ENCODE results near the gene PKP1. TPM values are rescaled to one million over a fixed set of nuclear protein-coding genes. Genes with fewer than 3 reads are reported as not detected.

The PKP1 gene
- total RNA-seq, 1 donor: under 0.01 TPM

DNA sequence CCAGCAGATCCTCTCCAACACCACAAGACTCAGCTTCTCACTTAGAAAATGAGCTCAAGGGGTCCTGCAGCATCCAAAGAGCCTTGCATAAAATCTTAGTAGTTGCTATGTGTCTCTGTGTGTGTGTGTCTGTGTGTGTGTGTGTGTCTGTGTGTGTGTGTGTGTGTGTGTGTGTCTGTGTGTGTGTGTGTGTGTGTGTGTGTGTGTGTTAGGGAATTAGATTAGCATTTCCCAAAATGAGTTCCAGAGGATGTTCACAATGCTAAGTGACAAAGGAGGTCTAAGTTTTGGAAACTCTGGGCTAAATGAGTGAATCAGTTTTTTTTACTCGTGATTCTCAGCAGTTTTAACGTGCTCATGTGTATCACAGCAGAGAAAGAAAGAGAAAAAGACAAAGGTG is 63.7 kb downstream of the PKP1 start:
- no peak for DNase-seq (ENCODE audit: low read depth in 2 of 3, low spot score in 2 of 3)

DNA sequence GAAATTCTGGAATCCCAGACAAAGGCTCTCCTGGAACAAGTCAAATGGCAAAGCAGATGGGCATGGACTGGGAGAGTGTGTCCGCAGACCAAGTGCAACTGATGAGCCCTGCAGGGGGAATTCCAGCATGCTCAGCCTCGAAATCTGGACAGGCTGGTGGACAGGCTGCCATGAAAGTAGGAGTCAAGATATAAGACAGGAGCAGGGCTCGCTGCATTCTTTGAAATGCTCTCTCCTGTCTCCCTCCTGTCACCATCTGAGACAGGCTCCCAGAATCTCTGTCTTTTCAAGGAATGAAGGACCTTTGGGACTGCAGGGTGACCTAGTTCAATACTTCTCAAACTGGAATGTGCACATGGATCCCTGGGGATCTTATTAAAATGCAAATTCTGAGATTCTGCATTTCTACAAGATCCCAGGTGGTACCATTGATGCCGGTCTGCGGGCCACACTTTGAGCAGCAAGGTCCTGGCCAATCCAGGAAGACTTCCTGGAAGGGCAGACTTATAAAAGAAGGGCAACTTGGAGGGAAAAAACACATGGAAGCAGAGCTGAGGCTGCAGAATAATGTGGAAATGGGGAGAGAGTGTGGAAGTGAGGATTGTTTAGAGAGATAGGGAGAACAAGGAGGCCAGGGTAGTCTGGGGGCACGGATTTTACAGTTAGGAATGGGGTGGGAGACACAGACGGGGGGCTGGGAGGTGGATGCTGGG is 64.3 kb downstream of the PKP1 start:
- no peak for DNase-seq (ENCODE audit: low read depth in 2 of 3, low spot score in 2 of 3)

DNA sequence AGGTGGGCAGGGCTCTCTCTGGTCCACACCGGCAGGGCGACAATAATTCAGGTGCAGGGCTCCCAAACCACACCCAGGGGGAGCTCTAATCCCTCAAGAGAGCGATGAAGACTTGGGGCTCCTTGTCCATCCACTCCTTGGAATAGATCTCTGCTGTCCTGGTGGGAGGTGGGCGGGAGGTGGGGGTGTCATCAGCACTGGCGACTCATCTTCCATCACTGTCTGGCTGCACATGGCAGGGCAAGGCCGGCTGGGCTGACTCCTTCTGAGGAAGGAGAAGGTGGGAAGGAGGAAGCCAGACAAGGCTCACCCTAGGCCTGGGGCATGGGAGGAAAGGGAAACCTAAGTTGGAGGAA is 64.9 kb downstream of the PKP1 start:
- DNase-seq (ENCODE audit: low read depth in 2 of 3, low spot score in 2 of 3): peak in 2 of 3 donors; percentile 34 to 66

DNA sequence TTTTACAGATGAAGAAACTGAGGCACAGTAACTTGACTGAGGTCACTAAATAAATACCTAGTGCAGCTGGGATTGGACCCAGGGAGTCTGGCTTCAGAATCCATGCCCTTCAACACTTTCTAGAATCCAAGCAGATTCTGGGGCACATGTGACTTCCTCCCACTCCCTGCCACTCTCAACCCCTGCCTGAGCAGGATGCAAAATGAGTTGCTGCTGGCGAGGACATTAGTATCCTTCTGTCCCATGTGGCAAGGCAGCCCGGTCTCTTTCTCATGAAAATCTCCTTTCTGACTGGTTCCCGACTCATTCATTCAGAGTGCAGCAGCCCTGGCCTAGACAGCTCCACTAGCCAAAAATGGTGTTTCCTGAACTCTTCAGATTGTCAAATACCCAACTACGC is 65.8 kb downstream of the PKP1 start:
- no peak for DNase-seq (ENCODE audit: low read depth in 2 of 3, low spot score in 2 of 3)

DNA sequence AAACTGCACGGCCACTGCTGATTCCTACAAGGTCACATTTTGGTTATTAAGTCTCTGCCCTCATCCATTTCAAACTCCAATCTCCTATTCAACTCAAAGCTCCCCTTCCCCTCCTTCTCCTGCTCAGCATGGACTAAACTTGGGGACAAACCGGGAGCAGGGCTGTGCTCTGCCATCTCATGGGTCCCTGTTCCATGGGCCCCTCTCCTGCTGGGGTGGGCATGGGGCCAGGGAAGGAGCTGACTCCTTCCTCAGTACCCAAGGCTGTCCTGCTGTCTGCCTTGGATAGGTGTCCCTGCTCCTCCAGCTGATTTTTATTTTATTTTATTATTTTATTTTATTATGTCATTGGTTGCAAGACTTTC is 67.0 kb downstream of the PKP1 start:
- no peak for DNase-seq (ENCODE audit: low read depth in 2 of 3, low spot score in 2 of 3)

DNA sequence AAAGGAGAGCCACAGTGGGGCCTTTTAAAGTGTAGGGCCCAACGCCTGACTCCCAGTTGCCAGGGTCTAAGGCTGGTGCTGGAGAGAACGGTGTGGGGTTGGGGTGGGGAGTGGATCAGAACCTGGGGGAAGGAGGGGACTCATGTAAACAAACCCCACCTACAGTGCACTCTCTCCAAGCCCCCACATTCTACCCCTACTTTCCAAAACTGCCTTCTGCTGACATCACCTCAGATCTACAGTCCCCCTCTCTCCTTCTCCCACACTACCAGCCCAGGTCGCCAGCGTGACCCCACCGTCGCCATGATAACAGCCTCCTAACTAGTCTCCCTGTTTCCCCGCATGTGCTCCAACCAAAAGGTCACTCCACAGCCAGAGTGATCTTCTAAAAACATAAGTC is 67.6 kb downstream of the PKP1 start:
- no peak for DNase-seq (ENCODE audit: low read depth in 2 of 3, low spot score in 2 of 3)

DNA sequence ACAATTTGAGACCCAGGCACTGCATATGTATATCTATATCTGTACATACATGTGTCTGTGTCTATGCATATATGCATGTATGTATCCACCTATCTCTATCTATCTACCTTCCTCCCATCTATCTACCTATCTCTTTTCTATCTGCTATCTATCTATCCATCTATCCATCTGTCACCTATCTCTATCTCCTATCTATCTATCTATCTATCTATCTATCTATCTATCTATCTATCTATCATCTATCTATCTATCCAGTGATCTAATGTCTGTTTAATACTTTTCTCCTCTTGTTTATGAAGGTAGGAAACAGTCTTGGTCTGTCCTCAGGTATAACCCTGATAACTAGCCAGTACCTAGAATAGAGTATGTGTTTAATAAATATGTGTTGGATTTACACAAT is 68.3 kb downstream of the PKP1 start:
- no peak for DNase-seq (ENCODE audit: low read depth in 2 of 3, low spot score in 2 of 3)

DNA sequence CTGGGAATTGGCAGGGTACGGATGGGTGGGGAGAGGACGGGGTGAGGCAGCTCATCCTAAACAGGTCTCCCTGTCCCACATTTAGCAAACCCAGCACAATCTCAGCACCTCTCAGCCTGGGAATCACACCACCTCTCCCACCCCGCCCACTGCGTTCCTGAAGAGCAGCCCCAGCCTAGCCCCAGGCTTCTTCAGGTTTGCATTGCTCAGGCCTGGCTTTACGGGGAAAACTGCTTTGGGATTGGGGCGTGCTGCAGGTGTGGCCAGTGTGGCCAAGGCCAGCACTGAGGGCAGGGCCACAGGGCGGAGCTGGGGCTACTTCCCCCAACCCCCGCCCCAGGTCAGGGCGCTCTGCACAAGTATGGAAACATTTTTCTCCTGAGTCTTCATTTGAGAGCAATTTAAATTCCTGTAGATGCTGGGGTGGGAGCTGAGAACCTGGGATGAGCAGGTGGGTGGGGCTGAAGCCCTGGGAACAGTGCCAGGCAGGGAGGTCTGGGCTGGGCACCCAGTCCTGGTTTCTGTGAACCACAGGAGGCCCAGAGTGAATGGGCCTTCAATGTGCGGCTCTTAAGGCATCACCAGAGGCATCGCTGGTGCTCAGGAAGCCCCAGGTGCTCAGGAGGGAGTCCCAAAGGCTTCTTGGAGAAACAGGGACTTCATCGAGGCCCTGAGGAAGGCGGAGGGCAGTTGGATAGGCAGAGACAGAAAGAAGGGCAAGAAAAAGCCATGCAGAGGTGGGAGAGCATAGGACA is 70.1 kb downstream of the PKP1 start:
- DNase-seq (ENCODE audit: low read depth in 2 of 3, low spot score in 2 of 3): no peak

DNA sequence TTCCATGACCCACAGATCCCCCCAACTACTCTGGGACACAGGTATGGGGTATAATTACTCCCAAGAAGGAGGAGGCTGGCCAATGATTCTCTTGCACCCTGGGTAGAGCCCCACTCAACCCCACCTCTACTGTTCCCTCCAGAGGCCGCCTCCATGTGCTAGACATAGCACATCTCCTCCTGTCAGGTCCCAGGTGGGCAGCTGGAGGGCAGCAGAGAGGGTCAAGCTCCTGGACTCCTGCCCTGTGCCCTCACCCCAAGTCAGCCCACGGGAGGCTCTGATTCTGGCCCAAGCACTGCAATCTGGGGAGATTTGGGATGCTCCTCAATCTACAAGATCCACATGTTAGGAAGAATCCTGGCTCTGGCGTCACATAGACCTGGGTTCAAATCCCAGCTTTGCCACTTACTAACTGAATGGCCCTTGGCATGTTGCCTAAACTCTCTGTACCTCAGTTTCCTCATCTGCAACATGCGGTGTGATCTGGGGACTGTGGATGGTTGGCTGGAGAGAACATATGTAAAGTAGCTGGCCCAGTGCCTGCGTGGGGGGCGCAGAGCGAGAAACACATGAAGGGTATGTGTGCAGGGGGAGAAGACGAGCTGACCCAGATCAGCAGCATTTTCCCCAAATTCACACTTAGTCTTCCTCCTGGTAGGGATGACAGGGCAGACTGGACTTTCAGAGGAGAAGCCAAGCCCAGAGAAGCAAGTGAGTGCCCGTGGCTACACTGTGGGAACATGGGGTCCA is 71.0 kb downstream of the PKP1 start:
- no peak for DNase-seq (ENCODE audit: low read depth in 2 of 3, low spot score in 2 of 3)

DNA sequence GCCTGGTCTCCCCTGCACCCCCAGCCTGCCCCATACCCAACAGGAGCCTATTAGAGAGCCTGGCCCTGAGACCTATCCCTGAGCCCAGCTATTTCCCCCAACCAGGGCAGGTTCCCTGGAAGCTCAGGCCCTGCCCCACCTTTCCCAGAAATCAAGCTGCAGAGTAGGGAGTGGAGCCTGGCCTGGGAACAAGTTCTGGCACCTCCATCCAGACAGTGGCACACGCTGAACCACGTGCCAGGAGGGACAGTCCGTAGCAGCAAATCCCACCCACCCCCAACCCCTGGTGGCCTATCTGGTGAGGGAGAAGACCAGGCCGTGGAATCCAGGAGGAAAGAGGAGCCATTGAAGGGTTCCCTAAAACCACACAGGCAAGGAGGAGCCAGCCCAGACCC is 71.6 kb downstream of the PKP1 start:
- no peak for DNase-seq (ENCODE audit: low read depth in 2 of 3, low spot score in 2 of 3)

DNA sequence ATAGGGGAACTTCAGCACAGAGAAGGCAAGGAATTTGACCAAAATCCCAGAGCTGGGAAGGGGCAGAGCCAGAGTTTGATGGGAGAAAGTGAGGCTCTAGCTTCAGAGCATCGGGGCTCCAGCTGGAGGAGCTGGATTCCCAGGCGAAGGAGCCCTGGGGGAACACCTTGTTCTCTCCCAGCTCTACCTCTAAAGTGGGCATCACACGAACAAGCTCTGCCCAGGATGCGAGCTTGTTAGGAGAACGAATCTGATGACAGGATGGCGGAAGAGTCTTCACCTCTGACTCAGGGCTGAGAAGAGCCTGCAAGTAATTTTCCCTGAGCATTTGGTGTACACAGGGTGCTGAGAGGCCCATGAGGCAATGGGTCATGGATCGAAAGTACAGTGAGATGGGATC is 72.2 kb downstream of the PKP1 start:
- DNase-seq (ENCODE audit: low read depth in 2 of 3, low spot score in 2 of 3): no peak

DNA sequence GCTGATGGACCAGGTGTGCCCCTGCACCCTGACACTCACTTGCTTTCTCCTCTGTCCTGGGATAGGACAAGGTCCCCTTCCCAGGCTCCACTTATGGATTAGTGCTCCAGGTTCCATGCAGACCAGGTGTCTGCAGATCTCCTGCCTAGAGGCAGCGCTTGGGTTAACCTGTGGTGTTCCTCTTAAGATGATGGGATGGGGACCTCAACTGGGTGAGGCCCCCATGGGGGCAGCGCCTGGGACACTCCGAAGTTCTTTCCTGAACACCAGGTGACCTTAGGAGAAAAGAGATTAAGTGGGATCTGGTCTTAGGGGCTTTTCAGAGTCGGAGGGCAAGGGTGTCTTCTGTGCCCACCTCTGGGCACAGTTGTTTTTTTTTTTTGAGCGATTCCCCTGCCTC is 72.9 kb downstream of the PKP1 start:
- DNase-seq (ENCODE audit: low read depth in 2 of 3, low spot score in 2 of 3): no peak

DNA sequence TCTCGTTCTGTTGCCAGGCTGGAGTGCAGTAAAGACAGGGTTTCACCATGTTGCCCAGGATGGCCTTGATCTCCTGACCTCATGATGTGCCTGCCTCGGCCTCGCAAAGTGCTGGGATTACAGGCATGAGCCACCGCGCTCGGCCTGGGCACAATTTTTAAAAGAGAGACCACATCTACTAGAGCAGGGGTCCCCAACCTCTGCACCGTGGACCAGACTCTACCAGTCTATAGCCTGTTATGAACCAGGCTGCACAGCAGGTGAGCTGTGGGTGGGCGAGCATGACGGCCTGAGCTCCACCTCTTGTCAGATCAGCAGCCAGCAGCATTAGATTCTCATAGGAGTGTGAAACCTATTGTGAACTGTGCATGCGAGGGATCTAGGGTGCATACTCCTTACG is 73.4 kb downstream of the PKP1 start:
- no peak for DNase-seq (ENCODE audit: low read depth in 2 of 3, low spot score in 2 of 3)

DNA sequence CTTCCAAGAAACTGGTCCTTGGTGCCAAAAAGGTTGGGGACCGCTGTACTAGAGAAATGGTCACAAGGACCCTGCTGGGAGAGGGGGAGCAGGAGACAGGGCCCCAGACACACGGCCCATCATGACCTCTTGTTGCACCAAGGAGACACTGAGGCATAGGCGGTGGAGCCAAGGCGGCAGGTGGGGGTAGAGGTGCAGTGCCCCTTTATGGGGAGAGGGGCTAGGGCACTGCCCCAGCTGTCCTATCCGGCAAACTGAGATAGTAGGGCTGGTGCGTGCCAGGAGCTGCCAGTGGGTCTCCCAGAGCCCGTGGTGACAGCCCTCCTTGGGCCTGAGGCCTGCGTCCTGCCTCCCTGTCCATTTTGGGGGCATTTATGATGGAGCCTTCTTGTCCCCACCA is 73.9 kb downstream of the PKP1 start:
- DNase-seq (ENCODE audit: low read depth in 2 of 3, low spot score in 2 of 3): no peak

DNA sequence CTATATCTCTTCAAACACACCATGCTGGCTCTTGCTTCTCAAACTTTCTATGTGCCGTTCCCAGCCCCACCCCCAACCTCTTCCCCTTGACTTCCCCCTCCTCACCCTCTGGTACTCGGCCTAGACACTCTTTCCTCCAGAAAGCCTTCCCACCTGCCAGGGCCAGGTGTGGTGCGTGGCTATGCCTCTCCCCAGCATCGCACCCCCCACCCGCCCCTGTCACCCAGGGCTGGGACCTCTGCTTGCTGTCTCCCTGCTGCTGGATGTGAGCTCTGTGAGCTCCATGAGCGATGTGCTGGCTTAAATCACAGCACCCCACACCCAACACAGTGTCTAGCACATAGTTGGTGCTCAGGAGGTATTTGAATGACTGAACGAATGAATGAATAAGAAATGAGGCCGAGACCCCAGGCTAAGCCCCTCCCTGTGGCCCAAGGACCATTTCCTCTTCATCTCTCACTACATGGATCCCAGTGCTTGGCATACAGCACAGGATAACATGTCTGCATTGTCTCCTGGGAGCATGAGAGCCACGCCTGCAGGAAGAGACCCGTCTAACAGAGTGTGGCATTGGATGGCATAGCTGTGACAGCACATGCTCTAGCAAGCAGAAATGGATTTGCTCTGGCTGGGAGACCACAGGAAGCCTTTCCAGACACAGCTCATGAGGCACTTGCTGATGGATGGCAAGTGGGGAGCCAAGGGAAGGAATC is 74.5 kb downstream of the PKP1 start:
- no peak for DNase-seq (ENCODE audit: low read depth in 2 of 3, low spot score in 2 of 3)

DNA sequence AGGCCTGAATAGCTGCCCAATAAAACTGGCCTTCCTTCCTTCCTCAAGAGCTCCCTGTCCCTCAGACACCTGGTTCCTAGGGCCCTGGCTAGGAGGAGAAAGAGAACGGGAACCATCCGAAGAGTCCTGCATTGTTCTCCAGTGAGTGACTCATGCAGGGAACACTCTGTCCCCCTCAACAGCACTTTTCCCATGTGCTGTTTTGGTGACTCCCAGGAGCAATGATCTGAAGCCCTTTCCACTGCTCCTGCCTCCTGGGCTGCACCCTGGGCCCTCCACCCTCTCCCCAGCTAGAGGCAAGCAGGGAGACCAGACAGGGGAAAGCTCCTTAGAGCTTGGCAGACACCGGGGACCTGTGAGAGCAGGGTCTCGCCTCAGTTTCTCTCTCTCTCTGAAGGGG is 75.3 kb downstream of the PKP1 start:
- DNase-seq (ENCODE audit: low read depth in 2 of 3, low spot score in 2 of 3): no peak

DNA sequence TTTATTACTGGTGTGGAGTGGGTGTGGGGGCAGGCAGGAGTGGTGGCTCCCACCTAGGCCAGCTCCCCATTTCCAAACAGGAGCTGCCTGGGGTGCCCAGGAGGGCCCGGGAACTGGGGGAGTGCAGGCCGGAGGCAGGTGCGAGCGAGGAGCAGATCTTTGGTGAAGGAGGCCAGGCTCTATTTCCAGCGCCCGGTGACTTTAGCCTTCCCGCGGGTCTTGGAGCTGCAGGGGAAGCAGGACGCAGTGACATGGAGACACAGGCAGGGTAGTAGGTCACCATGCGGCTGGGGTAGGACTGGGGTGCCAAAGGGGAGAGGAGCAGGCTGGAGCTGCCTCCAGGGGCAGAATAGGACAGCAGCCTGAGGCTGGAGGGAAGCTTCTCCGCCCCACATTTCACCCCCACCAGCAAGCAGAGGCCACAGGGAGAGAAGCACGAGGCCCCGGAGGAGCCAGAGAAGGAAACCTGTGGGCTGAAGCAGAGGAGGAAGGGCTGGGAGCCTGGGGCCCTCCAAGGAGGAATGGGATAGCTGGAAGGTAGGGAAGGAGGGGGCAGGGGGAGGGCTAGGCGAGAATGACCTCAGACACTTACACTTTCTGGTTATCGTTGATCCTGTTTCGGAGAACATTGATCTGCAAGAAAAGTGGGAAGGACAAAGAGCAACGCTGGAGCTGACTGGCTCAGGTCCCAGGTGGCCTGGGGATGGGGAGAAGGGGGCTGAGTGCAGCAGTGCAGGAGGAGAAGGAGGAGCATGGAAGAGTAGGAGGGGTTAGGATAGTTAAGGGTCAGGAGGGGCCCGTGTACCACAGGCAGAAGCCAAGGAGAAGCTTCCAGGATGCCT is 75.9 kb downstream of the PKP1 start:
- no peak for DNase-seq (ENCODE audit: low read depth in 2 of 3, low spot score in 2 of 3)

DNA sequence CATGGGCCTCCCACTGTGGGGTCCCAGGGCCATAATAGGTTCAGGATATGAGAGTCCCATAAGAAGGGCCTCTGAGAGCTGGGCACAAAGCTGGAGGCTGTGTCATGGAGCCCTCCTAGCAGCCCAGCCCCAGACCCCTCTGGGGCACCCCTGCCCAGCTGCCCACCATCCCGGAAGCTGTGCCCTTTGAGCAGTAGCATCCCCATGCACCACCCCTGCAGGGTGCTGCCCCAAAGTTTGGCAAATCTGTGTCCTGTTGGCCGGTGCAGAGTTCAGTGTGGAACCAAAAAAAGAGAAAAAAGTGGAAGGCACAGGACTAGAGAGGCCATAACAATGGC is 76.5 kb downstream of the PKP1 start:
- DNase-seq (ENCODE audit: low read depth in 2 of 3, low spot score in 2 of 3): no peak

DNA sequence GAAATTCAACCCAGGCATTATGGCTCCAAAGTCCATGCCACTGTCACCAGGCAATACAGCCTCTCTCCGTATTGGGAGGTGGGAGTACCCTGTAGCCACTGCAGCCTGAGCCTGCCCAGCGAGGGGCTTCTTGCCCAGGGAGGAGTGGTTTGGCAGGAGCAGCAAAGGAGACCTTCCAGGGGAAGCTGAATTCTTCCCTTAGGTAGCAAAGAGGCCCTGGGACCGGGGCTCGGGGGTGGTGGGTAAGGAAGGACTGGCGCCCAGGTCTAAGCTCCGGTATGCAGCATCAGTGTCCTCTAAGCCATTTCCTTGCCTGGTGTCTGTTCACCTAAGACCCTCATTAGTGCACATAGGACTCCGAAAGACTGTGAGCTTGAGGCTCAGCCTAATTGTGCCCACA is 77.2 kb downstream of the PKP1 start:
- no peak for DNase-seq (ENCODE audit: low read depth in 2 of 3, low spot score in 2 of 3)

DNA sequence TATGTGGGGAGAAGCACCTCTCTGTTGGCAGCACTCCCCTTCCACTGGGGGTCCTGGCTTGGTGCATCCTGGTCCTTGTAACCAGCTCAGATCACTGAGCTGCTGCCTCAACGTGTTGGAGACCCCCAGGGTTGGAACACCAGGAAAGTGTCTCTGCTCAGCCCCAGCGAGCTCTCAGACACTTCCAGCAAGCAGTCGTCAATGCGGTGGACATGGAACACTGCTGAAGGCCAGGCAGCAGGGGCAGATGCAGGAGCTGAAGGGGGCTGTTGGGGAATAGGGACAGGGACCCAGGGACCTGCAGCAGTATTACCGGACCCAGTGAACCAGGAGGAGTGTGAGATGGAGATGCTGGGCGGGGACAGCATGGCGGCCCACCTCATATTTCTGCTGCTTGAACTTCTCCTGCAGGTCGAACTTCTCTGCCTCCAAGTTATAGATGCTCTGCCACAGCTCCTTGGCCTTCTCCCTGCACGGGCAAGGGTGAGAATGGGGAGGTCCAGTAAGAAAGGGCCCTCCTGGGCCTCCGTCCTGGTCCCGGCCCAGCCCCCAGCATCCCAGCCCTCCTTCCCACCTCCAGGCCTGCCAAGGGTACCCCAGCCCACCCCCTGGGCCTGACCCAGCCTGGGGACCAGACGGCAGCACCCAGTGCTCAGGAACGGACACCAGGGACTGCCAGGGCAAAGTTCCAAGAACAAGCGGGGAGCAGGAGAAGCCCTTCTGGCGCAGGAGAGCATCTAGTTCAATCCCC is 77.8 kb downstream of the PKP1 start:
- DNase-seq (ENCODE audit: low read depth in 2 of 3, low spot score in 2 of 3): no peak
